Measurements from ENCODE around the gene RUNX1.

GRCh38 chr21:34797201-34797525 is 251.9 kb downstream of the RUNX1 start:
- TF ChIP-seq CTCF (IDR thresholded peaks at IDR 0.05) = no peak
- TF ChIP-seq POLR2AphosphoS5 (IDR thresholded peaks at IDR 0.05; ENCODE audit: insufficient read depth in 1 of 2, low read depth in 1 of 2) = no peak
- TF ChIP-seq POLR2A (IDR thresholded peaks at IDR 0.05) = no peak

Measured in vagina (tissue), 2 donors.